GM18520 (cell line): ENCODE measurements around the gene EPS8L3.

Experiments
- ATAC-seq: cut with Tn5 transposase; IDR thresholded peaks from one replicate; pipeline ENCODE4 v1.9.1; 2021; ENCODE audit not compliant: unreplicated experiment

The EPS8L3 gene

DNA sequence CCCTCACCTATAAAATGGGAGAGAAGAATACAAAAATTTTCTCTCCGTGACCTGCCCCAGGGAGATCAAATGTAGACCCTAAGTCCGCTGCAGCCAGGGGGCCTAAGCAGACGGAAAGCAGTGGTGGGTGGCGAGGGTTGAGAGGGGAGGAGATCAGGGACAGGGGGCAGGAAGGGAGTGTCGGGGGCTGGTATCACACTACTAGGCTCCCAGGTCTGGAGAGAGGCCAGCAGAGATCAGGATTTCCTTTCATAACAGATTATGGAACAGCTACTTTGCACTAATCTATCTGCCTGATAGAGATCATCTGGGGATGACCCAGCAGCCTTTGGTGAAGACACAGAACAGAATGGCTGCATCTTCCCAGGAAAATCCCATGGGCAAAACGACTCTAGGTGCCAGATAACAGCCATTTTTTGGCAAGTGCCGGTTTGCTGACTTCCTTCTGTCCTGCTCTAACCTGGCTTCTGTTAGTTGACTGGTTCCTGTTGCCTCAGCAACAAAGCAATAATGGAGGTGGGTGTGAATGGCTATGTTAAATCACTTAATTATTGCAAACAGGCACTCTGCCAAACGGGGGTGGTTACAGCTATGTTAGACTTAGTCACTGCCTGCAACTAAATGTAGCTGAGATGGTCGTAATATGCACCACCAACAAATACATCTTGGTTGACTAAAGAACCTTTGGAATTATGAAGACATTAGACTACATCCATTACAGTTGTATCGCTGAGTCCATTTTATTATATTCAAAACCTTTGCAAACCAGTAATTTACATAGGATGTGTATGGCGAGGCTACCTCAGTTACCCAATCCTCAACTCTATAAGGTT, 30.0 kb upstream of the EPS8L3 start:
- no peak for ATAC-seq

- no peak for ATAC-seq
These were observed 29.4 kb upstream of the EPS8L3 start for GRCh38 chr1:109793089-109793485.

DNA sequence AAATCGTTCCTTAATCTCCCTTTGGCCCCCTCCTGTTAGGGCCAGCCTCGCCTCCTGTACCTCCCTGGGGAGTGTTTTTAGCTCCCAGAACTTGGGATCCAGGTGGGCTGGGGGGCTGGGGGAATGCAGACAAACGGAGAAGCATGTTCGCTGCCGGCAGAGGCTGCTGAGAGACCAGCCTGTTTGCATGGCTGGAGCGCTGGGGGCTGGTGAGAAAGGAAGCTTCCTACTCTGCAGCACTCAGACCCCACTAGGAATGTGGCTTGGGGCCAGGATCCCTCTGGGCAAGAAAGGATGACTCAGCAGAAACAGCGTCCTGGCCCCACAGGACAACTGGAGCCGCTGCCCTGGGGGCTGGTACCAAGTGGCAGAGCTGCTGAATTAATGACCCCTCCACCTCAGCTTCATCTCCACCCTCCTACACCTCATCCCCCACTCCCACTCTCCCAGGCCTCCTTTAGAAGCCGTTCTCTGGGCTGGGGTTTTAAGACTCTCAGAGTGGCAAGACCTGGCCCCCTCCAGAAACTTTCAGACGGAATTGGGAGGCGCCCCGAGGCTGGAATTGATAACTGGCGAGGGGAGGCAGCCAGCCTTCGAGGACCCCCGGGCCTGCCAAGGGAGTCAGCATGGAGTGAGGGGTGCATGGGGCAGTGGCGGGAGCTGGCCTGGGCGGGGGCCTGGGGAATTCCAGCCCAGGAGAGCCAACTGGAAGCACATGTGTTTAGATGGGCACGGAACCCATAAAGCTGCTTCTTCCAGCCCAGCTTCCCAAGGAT, 28.5 kb upstream of the EPS8L3 start:
- ATAC-seq, result no peak

DNA sequence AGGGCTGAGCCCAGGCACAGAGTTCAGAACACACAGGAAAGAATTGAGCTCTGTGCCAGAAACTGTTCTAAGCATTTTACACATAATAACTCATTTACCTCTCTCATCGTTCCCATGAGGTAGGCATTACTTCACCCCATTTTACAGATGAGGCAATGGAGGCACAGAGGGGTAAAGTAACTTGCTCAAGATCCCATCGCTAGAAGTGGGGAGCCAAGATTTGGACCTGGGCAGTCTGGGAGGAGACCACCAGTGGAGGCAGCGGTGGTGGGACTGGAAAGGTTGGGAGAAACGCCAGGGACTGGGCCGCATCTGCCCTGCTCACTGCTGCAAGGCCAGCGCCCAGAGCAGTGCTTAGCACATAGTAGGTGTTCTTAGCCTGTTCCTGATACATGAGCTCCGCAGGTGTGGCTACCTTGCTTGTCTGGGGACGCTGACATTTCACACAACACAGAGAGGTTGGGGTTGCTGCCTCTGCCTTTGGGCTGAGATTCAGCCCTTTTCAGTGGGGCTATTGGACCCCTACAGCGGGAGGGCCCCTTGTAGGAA, 27.8 kb upstream of the EPS8L3 start:
- ATAC-seq, result no peak

- ATAC-seq, result no peak
These were observed 27.2 kb upstream of the EPS8L3 start for GRCh38 chr1:109790735-109791494.

GRCh38 chr1:109790329-109790728, 26.6 kb upstream of the EPS8L3 start:
- ATAC-seq, result no peak

DNA sequence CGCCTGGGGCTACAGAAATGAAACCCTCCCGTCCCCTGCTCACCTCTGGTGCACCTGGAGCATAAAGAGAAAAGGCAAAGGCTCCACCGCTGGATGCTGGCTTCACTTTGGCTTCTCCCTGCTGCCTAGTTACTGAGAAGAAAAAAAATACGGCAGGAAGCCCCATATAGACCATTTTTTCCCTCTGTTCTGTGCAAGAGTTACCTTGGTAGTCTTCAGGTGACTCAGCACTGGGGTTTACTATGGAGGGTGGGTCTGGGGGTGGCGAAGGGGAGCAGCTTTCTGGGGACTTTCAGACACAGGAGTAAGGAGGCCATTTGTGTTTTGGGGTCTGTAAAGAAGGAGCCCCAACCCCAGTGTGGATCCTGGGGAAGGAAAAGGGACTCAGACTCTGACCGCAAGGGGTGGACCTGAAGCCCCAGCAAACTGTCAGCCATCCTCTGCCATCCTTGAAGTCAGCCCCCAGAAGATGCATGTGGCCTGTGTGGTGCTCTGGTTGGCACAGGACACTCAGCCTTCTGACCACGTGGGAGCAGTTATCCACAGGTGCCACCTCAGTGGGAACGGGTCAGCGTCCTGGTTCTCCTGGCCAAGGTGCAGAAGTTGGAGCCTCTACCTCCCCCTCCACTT, 25.9 kb upstream of the EPS8L3 start:
- no peak for ATAC-seq

DNA sequence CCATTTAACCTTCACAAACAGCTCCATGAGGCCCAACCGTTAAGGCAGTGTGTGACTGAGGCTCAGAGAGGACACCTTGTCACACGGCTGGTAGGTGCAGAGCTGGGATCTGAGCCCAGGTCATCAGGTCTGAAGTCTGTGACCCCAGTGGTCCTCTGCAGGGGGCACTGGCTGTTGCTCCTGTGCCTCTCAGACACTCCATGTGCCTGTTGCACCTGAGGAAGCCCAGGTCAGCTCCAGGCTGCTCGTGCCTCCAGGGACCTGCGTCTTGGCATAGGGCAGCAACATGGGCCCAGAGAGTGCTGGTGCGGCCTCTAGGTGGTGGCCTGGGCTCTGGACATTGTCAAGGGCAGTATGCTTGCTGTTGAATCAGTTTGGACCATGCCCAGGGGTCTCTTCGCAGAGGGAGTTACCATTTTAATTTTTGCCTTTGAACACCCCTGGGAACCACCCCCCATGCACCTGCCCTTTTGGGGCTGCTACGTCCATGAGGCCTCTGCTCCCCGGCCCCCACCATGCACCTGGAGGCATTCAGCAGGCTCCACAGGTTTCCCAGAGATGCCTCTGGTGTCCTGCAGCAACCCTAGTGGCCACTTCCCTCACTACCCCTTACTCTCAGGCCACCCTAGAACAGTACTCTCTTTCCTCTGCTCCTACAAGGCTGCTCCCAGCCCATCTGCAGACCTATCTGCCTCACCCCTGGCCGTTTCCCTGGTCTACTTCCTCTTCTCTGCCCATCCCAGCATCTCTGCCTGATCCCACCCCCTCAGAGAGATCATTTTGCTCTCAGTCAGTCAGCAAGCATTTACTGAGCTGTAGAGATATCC, 25.2 kb upstream of the EPS8L3 start:
- no peak for ATAC-seq

DNA sequence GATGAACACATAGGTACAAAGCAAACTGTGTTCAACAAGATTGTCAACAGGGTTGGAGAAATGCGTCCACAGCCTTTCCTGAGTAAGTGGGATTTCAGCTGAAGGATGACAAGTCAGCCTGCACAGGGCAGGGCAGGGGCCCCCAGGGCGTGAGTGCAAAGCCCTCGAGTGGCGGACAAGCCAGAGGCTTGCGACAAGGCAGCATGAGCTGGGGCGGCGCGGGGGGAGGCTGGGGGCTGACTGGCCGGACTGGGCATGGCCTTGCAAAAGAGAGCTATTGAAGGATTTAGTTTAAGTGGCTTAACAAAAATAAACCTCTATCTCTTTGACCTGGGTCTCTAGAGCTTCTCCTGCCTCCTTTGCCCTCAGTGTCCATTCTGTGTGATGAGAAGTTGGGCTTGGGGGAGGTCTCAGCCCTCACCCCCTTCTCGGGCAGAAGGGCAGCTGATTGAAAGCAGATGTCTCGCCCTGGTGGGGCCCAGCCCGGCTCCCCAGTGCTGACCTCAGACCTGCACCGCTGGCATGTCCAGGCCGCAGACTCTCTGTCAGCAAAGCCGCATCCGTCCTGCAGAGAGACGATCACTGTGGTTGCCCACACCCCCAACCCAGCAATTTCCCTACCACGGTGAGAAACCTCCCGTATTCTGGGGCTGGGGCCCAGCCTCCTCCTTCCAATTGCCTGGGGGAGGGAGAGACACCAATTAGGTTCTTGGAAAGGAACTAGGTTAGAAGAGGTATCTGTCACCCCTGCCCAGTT, 24.3 kb upstream of the EPS8L3 start:
- ATAC-seq, result no peak

- ATAC-seq, result no peak
These were observed 23.6 kb upstream of the EPS8L3 start for GRCh38 chr1:109787211-109787844.

GRCh38 chr1:109786531-109787021, 22.9 kb upstream of the EPS8L3 start:
- no peak for ATAC-seq

DNA sequence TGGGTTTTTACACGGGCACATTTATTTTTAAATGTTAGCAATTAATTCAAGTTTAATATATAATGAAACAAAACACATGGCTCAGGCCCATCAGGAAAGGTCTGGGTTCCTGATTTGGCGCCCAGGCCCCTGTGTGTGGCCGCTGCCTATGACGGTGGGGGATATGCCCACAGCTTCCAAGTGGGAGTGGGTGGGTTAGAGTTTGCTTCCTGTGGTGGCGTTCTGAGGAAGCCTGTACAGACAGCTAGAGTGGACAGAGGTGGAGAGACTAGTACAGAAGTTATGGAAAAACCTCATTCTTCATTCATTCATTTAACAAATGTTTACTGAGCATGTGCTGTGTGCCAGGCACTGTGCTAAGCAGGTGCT, 22.4 kb upstream of the EPS8L3 start:
- ATAC-seq, result no peak

- no peak for ATAC-seq
These were observed 21.9 kb upstream of the EPS8L3 start for GRCh38 chr1:109785446-109786111.

- ATAC-seq, result no peak
These were observed 21.0 kb upstream of the EPS8L3 start for GRCh38 chr1:109784551-109785252.

GRCh38 chr1:109783436-109783835, 19.7 kb upstream of the EPS8L3 start:
- no peak for ATAC-seq

- ATAC-seq, result no peak
These were observed 19.2 kb upstream of the EPS8L3 start for GRCh38 chr1:109782927-109783326.

DNA sequence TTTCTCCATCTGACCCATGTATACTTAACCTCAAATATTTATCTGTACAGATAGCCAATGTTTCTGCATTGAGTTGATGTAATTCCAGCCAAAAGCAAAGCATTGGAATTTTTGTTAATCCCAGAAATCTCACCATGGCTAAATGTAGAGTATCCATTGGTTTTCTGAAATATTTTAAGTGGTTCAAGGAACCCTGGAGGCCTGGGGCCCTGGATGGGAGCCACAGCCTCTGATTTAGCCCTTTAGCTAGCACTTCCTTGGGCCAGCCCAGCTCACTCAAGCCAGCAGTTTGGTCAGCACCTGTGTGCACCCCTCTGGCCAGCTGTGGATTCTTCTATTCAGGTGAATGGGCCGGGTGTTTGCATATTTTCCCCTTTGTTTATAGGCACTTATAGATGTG, 18.8 kb upstream of the EPS8L3 start:
- no peak for ATAC-seq

- no peak for ATAC-seq
These were observed 18.1 kb upstream of the EPS8L3 start for GRCh38 chr1:109781806-109782205.
